ES-I3 (cell line): ENCODE results near the gene KRTAP10-5.
"Not testable (repeated sequence)": the region's sequence is repeated elsewhere in the genome, so short reads cannot be mapped to it uniquely, and the experiment has no call there.

Experiments used
- H3K36me3 ChIP-seq: 2 replicates; pipeline ENCODE4 v1.6.1; 2013; ENCODE audit warnings: mild to moderate bottlenecking, low read length, control low read depth, moderate library complexity; ENCODE audit not compliant: insufficient read depth
- H3K4me1 ChIP-seq: 2 replicates; pipeline ENCODE4 v1.6.1; 2013; ENCODE audit warnings: mild to moderate bottlenecking, control low read depth, low read length; ENCODE audit not compliant: insufficient read depth
- H3K9ac ChIP-seq: 2 replicates; pipeline ENCODE4 v1.6.1; 2013; ENCODE audit warnings: low read depth, mild to moderate bottlenecking, low read length, moderate library complexity
- H3K9me3 ChIP-seq: 2 replicates; pipeline ENCODE4 v1.6.1; 2013; ENCODE audit warnings: mild to moderate bottlenecking, low read length, moderate library complexity; ENCODE audit not compliant: control insufficient read depth, insufficient read depth

KRTAP10-5 gene

GRCh38 chr21:44580231-44580821 lies at the start of gene KRTAP10-5:
Gene KRTAP10-5, minus strand, starts transcription at chr21:44580604. Its CDS starts 26 bp downstream, at chr21:44580578.
- not testable (repeated sequence) for H3K4me1 ChIP-seq, H3K9me3 ChIP-seq, H3K36me3 ChIP-seq, H3K9ac ChIP-seq

- H3K9me3 ChIP-seq, result peaks cover 11% of the 10 kb centered on the region
- no peaks in the 10 kb centered on the region for H3K4me1 ChIP-seq
- H3K9ac ChIP-seq, result no peak overlapping the region
- no peaks in the 10 kb centered on the region for H3K36me3 ChIP-seq
Measured at GRCh38 chr21:44628707-44629391, 48.4 kb upstream of the KRTAP10-5 start.

- H3K9me3 ChIP-seq, result peaks cover 11% of the 10 kb centered on the region
- not testable (repeated sequence) for H3K4me1 ChIP-seq, H3K36me3 ChIP-seq, H3K9ac ChIP-seq
Measured at GRCh38 chr21:44627831-44628233, 47.4 kb upstream of the KRTAP10-5 start.

GRCh38 chr21:44627181-44627822 lies 46.9 kb upstream of the KRTAP10-5 start:
- H3K4me1 ChIP-seq, H3K9ac ChIP-seq, H3K36me3 ChIP-seq: not testable (repeated sequence)
- peaks cover 13% of the 10 kb centered on the region for H3K9me3 ChIP-seq

GRCh38 chr21:44626673-44627143 lies 46.3 kb upstream of the KRTAP10-5 start, which contains the start of gene KRTAP10-9:
Gene KRTAP10-9, plus strand, starts transcription at chr21:44627093. Its CDS starts 79 bp downstream, at chr21:44627172.
- Histone ChIP-seq H3K36me3 (no peaks in the 10 kb centered on the region), H3K9me3 (peaks cover 11% of the 10 kb centered on the region)

GRCh38 chr21:44626262-44626661 lies 45.9 kb upstream of the KRTAP10-5 start:
- Histone ChIP-seq H3K36me3 (no peaks in the 10 kb centered on the region), H3K4me1 (no peaks in the 10 kb centered on the region), H3K9ac (no peak overlapping the region), H3K9me3 (peaks cover 9% of the 10 kb centered on the region)

More at GRCh38 chr21:44626673-44627143, 46.3 kb upstream of the KRTAP10-5 start, which contains the start of gene KRTAP10-9:
- H3K4me1 ChIP-seq, result no peaks in the 10 kb centered on the region
- H3K9ac ChIP-seq, result no peak within 1 kb of the TSS

DNA sequence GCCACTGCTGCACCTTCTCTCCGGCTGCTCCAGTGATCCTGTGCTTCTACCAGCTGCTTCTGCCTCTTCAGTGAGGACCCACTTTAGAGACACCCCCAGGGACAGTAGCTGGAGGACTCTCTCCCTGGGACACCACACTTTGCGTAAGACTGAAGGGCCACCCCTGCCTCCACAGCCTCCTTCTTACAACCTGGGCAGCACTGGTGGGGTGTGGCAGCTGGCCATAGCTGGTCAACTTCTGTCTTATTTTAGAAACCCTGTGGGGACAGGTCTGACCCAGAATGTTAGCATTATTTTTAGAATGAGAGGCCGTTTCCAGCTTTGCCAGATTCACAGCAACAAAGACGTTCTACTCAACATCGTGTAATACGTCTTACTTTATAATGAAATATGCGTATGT lies 45.4 kb upstream of the KRTAP10-5 start:
- Histone ChIP-seq H3K9ac (no peak overlapping the region), H3K9me3 (peaks cover 9% of the 10 kb centered on the region), H3K36me3 (no peaks in the 10 kb centered on the region), H3K4me1 (no peaks in the 10 kb centered on the region)

- no peaks in the 10 kb centered on the region for H3K4me1 ChIP-seq
- H3K36me3 ChIP-seq, result no peaks in the 10 kb centered on the region
- peaks cover 14% of the 10 kb centered on the region for H3K9me3 ChIP-seq
- no peak overlapping the region for H3K9ac ChIP-seq
Measured at GRCh38 chr21:44623575-44623974, 43.2 kb upstream of the KRTAP10-5 start.

GRCh38 chr21:44619886-44620285 lies 39.5 kb upstream of the KRTAP10-5 start:
- Histone ChIP-seq H3K36me3 (no peaks in the 10 kb centered on the region), H3K9ac (no peak overlapping the region), H3K9me3 (peaks cover 14% of the 10 kb centered on the region), H3K4me1 (no peaks in the 10 kb centered on the region)

DNA sequence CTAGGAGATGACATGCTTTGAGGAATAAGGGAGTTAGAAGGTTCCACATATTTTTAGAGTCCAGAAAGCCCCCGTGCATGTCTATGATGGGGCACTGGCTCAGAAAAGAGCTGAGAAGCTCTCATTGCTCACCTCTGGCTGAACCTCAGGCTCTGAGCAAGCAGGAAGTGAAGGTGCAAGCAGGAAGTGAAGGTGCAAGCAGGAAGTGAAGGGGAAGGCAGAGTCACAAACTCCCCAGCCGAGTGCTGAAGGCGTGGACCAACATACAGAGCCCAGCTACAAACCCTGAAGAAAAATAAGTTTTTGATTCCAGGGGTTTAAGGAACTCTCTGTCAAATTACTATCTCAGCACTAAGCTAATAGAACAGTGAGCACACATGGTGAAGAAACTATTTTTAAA lies 38.5 kb upstream of the KRTAP10-5 start:
- no peak overlapping the region for H3K9ac ChIP-seq
- no peaks in the 10 kb centered on the region for H3K36me3 ChIP-seq
- H3K9me3 ChIP-seq, result peaks cover 11% of the 10 kb centered on the region
- H3K4me1 ChIP-seq, result no peaks in the 10 kb centered on the region

GRCh38 chr21:44618504-44618903 lies 38.1 kb upstream of the KRTAP10-5 start:
- Histone ChIP-seq H3K4me1 (no peaks in the 10 kb centered on the region), H3K36me3 (no peaks in the 10 kb centered on the region), H3K9me3 (peaks cover 11% of the 10 kb centered on the region), H3K9ac (no peak overlapping the region)

DNA sequence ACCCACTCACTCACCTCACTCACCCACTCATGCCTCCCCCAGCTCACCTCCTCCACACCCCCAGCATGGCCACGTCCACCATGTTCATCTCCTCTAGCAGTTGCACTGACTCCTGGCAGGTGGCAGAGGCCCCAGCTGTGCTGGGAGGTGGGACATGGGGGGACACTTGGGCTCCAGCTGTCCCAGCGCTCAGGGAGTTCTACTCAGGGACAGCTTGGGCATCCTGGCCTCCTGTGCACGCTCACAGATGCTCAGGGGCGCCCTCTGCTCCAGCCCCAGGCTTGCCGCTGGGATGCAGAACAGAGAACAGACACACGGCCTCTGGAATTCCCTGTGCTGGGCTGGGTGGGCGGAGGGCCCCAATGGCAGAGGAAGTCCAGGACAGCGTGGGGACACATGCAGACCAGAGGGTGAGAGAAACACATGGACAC lies 36.7 kb upstream of the KRTAP10-5 start:
- H3K9me3 ChIP-seq, result peaks cover 7% of the 10 kb centered on the region
- H3K4me1 ChIP-seq, result no peaks in the 10 kb centered on the region
- H3K36me3 ChIP-seq, result no peaks in the 10 kb centered on the region
- no peak overlapping the region for H3K9ac ChIP-seq

DNA sequence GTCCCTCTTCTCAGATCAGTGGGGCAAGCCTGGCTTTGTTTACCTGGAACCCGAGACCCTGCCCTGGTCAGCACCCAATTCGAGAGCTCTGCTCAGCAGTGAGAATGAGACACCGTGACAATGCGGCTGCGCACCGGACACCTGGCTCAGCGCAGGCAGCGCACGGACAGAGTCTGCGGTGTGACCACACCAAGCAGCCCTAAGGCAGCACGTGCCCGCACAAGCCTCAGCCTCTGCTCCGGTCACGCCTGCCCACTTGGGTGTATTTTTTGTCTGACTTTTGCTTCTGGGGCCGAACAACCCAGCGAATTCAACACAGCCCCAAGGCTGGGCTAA lies 36.2 kb upstream of the KRTAP10-5 start:
- H3K36me3 ChIP-seq, result no peaks in the 10 kb centered on the region
- H3K4me1 ChIP-seq, result no peaks in the 10 kb centered on the region
- peaks cover 5% of the 10 kb centered on the region for H3K9me3 ChIP-seq
- no peak overlapping the region for H3K9ac ChIP-seq

GRCh38 chr21:44615911-44616590 lies 35.6 kb upstream of the KRTAP10-5 start:
- H3K36me3 ChIP-seq, result no peaks in the 10 kb centered on the region
- peaks cover 5% of the 10 kb centered on the region for H3K9me3 ChIP-seq
- H3K9ac ChIP-seq, result no peak overlapping the region
- H3K4me1 ChIP-seq, result no peaks in the 10 kb centered on the region
